GM10266 (cell line): ENCODE measurements around the gene SRPX.
A peak's percentile ranks its signal among the peaks of the same experiment; 100 is the strongest.

Experiments
- DNase-seq: peaks from one replicate; pipeline ENCODE4 v3.0.0; 2012; ENCODE audit errors: extremely low spot score
- TF ChIP-seq, protein P1 (sequence below): IDR thresholded peaks from 2 replicates; pipeline ENCODE4 v1.5.1; 2012; ENCODE audit warnings: mild to moderate bottlenecking, low read depth; ENCODE audit not compliant: control insufficient read depth, insufficient read depth; ENCODE audit errors: missing control alignments

SRPX gene

DNA sequence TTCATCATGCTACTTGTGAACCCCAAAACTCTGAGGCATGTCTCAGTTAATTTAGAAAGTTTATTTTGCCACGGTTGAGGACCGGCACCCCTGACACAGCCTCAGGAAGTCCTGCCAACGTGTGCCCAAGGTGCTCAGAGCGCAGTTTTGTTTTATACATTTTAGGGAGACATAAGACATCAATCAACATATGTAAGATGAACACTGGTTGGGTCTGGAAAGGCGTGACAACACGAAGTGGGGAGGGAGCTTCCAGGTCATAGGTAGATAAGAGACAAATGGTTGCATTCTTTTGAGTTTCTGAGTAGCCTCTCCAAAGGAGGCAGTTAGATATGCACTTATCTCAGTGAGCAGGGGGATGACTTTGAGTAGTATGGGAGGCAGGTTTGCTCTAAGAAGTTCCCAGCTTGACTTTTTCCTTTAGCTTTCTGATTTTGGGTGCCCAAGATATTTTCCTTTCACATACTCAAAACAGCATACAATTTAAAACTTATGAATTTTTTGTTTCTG lies 115.4 kb downstream of the SRPX start:
- TF ChIP-seq, protein P1, sequence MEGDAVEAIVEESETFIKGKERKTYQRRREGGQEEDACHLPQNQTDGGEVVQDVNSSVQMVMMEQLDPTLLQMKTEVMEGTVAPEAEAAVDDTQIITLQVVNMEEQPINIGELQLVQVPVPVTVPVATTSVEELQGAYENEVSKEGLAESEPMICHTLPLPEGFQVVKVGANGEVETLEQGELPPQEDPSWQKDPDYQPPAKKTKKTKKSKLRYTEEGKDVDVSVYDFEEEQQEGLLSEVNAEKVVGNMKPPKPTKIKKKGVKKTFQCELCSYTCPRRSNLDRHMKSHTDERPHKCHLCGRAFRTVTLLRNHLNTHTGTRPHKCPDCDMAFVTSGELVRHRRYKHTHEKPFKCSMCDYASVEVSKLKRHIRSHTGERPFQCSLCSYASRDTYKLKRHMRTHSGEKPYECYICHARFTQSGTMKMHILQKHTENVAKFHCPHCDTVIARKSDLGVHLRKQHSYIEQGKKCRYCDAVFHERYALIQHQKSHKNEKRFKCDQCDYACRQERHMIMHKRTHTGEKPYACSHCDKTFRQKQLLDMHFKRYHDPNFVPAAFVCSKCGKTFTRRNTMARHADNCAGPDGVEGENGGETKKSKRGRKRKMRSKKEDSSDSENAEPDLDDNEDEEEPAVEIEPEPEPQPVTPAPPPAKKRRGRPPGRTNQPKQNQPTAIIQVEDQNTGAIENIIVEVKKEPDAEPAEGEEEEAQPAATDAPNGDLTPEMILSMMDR: no peak
- no peak for DNase-seq

DNA sequence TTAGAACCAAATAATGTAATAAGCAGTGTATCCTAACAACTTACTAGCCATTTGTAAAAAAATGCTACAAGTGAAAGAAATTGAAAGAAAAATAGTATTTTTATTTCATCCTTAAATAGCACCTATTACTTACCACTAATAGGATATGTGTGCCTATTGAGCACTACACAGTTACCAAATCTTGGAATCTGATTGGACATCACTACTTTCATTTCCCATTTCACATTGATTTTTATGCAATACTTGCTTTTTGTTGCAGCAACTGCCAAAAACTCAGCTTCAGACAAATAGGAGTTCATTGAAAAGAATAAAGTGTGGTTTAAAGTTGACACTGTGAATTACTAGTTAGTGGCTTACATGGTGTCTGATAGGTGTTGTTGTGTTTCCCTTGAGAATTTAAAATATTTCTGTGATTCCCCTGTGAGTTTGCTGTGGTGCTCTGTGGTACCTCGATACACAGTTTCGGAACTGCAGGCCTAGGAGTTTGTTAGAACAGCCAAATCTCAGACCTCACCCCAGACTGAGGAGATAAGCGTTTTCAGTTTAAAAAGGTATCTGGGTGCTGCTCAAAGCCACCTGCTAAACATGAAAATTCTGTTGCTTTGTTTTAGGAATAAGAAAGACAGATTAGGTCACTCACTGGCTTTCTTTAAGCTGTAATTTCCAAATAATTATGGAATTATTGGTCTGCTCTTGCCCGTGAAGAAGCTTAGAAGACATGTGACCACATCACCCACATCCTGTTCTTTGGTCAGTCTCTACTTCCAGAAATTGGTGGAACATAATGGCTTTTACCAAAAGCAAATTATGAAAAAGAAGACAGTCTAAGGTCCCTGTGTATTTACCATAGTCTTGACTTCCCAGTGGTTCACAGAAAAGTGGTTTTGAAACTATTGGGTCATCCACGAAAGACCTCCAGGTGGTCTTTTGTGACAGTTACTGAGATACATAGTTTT lies 116.5 kb downstream of the SRPX start:
- DNase-seq: peak; percentile 1
- TF ChIP-seq, protein P1: no peak

DNA sequence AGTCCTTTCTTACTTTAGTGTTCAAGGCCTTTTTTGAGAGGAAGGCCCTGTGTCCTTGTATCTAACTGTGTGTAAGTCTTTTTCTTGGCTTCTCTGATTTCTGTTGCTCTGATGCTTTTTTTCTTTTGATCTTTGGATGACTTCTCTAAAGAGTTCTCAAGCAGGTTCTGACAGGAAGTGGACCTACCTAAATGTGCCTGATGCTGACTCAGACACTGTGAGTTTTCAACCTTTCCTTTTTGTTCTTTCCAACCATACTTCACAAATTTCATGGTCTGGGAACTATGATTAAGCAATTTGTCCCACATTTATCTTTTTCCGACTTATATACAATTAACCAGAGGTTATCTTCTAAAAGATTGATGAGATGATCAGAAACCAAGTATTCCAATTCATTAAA lies 117.8 kb downstream of the SRPX start:
- DNase-seq: no peak
- TF ChIP-seq, protein P1: no peak

DNA sequence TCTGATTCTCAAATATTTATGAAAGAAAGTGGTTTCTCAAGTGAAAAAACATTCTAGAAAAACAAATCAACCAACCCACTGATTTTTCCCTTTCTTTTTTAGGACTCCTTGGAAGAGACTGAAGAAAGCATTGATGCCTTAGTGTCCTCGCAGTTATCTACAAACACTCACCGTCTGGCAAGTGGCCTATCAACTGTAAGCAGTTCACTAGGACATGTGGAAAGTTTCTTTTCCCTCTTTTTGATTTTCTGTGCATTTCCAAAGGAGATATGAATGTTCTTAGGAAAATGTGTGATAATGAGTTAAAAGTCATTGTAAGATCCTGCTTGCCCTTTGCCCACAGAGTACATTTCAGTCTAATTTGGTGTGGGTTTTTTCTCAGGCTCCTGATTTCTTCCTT lies 118.4 kb downstream of the SRPX start:
- TF ChIP-seq, protein P1: no peak
- no peak for DNase-seq

DNA sequence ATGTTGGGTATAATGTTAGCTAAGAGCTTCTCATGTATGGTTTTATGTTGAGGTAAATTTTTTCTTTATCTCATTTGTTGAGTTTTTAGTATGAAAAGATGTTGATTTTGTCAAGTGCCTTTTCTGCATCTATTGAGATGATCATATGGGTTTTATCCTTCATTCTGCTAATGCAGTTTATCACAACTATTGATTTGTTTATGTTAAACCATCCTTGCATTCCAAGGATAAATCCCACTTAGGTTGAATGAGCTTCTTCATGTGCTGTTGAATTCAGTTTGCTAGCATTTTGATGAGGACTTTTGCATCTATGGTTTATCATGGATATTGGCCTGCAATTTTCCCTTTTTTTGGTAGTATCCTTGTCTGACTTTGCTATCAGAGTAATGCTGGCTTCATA lies 121.0 kb downstream of the SRPX start:
- TF ChIP-seq, protein P1: no peak
- no peak for DNase-seq
